Measurements from ENCODE around the gene RHOXF1. TPM values are rescaled to one million over a fixed set of nuclear protein-coding genes. Genes with fewer than 3 reads are reported as not detected.

Gene RHOXF1
- total and polyA plus RNA-seq, 4 donors, result 0.69 to 4.8 TPM; not detected in 2

Other genes starting within 250 kb of the RHOXF1 start
- 10 to 100 TPM in 1 of 2 donors, 1 to 10 TPM in 1; 9.6 to 10.1 TPM for gene RNF113A, start 244.2 kb downstream of the RHOXF1 start, total RNA-seq
- gene RNF113A, start 244.2 kb downstream of the RHOXF1 start, polyA plus RNA-seq, result 10 to 100 TPM in 1 of 2 donors, 1 to 10 TPM in 1; 9.4 to 16.1 TPM
- gene NDUFA1, start 244.1 kb downstream of the RHOXF1 start, total RNA-seq, result 10 to 100 TPM; 53.8 to 64.4 TPM
- 100 to 1,000 TPM; 119 to 187 TPM for gene NDUFA1, start 244.1 kb downstream of the RHOXF1 start, polyA plus RNA-seq
- gene AKAP14, start 220.0 kb downstream of the RHOXF1 start, total RNA-seq, result not detected
- gene AKAP14, start 220.0 kb downstream of the RHOXF1 start, polyA plus RNA-seq, result not detected
- 1 to 10 TPM; 7.0 to 8.0 TPM for gene NKAP, start 172.2 kb downstream of the RHOXF1 start, total RNA-seq
- gene NKAP, start 172.2 kb downstream of the RHOXF1 start, polyA plus RNA-seq, result 1 to 10 TPM; 2.9 to 7.5 TPM
- gene RHOXF2B, start 38.2 kb downstream of the RHOXF1 start, total RNA-seq, result not detected
- gene RHOXF2B, start 38.2 kb downstream of the RHOXF1 start, polyA plus RNA-seq, result not detected
- gene RHOXF2, start 42.7 kb upstream of the RHOXF1 start, total RNA-seq, result not detected
- not detected for gene RHOXF2, start 42.7 kb upstream of the RHOXF1 start, polyA plus RNA-seq
- 10 to 100 TPM in 1 of 2 donors, 1 to 10 TPM in 1; 7.9 to 12.1 TPM for gene ZBTB33, start 134.9 kb upstream of the RHOXF1 start, total RNA-seq
- 1 to 10 TPM; 2.6 to 3.4 TPM for gene ZBTB33, start 134.9 kb upstream of the RHOXF1 start, polyA plus RNA-seq
- gene TMEM255A, start 195.5 kb upstream of the RHOXF1 start, total RNA-seq, result 1 to 10 TPM; 1.3 to 4.3 TPM
- not detected for gene TMEM255A, start 195.5 kb upstream of the RHOXF1 start, polyA plus RNA-seq
- not detected for gene ATP1B4, start 246.2 kb upstream of the RHOXF1 start, total RNA-seq
- not detected for gene ATP1B4, start 246.2 kb upstream of the RHOXF1 start, polyA plus RNA-seq